BLaER1 treated with 17β-estradiol and CSF1 and Interleukin-3, amounts not matched to agents 10 nM and 100 nM (cell line): Measurements from ENCODE around the gene LDHD.

ENCODE experiments used
- H3K27ac ChIP-seq, 11 experiments: shearing (Covaris generic); formaldehyde crosslinking; 2 replicates each; pipeline ENCODE4 v1.8.1; 2022
- H3K27me3 ChIP-seq, 11 experiments: shearing (Covaris generic); formaldehyde crosslinking; 2 replicates each; pipeline ENCODE4 v1.8.1; 2022
- H3K36me3 ChIP-seq, 11 experiments: shearing (Covaris generic); formaldehyde crosslinking; 2 replicates each; pipeline ENCODE4 v1.8.1; 2022
- H3K4me1 ChIP-seq, 10 experiments: shearing (Covaris generic); formaldehyde crosslinking; 2 replicates each; pipeline ENCODE4 v1.8.1; 2022
- H3K4me2 ChIP-seq, 11 experiments: shearing (Covaris generic); formaldehyde crosslinking; 2 replicates each; pipeline ENCODE4 v1.8.1; 2022
- H3K4me3 ChIP-seq, 10 experiments: shearing (Covaris generic); formaldehyde crosslinking; 2 replicates each; pipeline ENCODE4 v1.8.1; 2022
- H3K9ac ChIP-seq, 11 experiments: shearing (Covaris generic); formaldehyde crosslinking; 2 replicates each; pipeline ENCODE4 v1.8.1; 2022
- H3K9me3 ChIP-seq, 11 experiments: shearing (Covaris generic); formaldehyde crosslinking; replicated peaks in 1 of 11; 2 replicates each; pipeline ENCODE4 v1.8.1; 2022
- H4K20me1 ChIP-seq, 11 experiments: shearing (Covaris generic); formaldehyde crosslinking; 2 replicates each; pipeline ENCODE4 v1.8.1; 2022
- Cebpa-rat ChIP-seq, 11 experiments: shearing (Covaris generic); IDR thresholded peaks; 2 replicates each; pipeline ENCODE4 v1.8.1; 2022

LDHD gene

GRCh38 chr16:75106351-75107274 lies 10.0 kb downstream of the LDHD start:
- TF ChIP-seq Cebpa-rat (IDR thresholded peaks at IDR 0.05) = no peak
- peak overlapping the region; percentile 89 to 99 (median 95) for H3K27ac ChIP-seq
- H3K4me3 ChIP-seq = peak overlapping the region in 9 of 10 experiments; percentile 4 to 58 (median 47); a peak in 15 of 20 replicates
- H3K4me2 ChIP-seq = peak overlapping the region; percentile 93 to 99 (median 96)
- H3K27me3 ChIP-seq = no peaks in the 10 kb centered on the region
- H3K9me3 ChIP-seq = no peaks in the 10 kb centered on the region
- H3K9ac ChIP-seq = peak overlapping the region; percentile 73 to 91 (median 85)
- H4K20me1 ChIP-seq = peaks cover 0 to 21% (median 9%) of the 10 kb centered on the region in 11 experiments; a peak in 8 of 22 replicates
- H3K4me1 ChIP-seq = peaks cover 80 to 98% (median 97%) of the 10 kb centered on the region in 10 experiments
- H3K36me3 ChIP-seq = peaks cover 0 to 37% (median 18%) of the 10 kb centered on the region in 11 experiments; a peak in 13 of 22 replicates

- no peaks in the 10 kb centered on the region for H3K27me3 ChIP-seq
- H3K9me3 ChIP-seq = no peaks in the 10 kb centered on the region
- H3K27ac ChIP-seq = peak overlapping the region; percentile 89 to 99 (median 95)
- H3K9ac ChIP-seq = peak overlapping the region; percentile 73 to 91 (median 85)
- H3K36me3 ChIP-seq = peaks cover 0 to 45% (median 18%) of the 10 kb centered on the region in 11 experiments; a peak in 13 of 22 replicates
- peak overlapping the region; percentile 93 to 99 (median 96) for H3K4me2 ChIP-seq
- peak in 8 of 11 experiments; percentile 29 to 89 (median 74); a peak in 13 of 22 replicates for TF ChIP-seq Cebpa-rat (IDR thresholded peaks at IDR 0.05)
- H3K4me1 ChIP-seq = peaks cover 80 to 98% (median 97%) of the 10 kb centered on the region in 10 experiments
- peak overlapping the region in 9 of 10 experiments; percentile 10 to 61 (median 47); a peak in 18 of 20 replicates for H3K4me3 ChIP-seq
- peaks cover 0 to 28% (median 6%) of the 10 kb centered on the region in 11 experiments; a peak in 8 of 22 replicates for H4K20me1 ChIP-seq
These were observed 11.1 kb downstream of the LDHD start for GRCh38 chr16:75105306-75106061.

- Histone ChIP-seq H3K4me2 (peak overlapping the region; percentile 93 to 99 (median 96)), H3K9me3 (no peaks in the 10 kb centered on the region), H4K20me1 (peaks cover 0 to 35% (median 6%) of the 10 kb centered on the region in 11 experiments; a peak in 9 of 22 replicates), H3K27ac (peak overlapping the region; percentile 89 to 99 (median 95)), H3K27me3 (no peaks in the 10 kb centered on the region), H3K9ac (peak overlapping the region; percentile 73 to 91 (median 85)), H3K36me3 (peaks cover 0 to 45% (median 18%) of the 10 kb centered on the region in 11 experiments; a peak in 13 of 22 replicates), H3K4me3 (peak overlapping the region in 9 of 10 experiments; percentile 7 to 61 (median 36); a peak in 17 of 20 replicates), H3K4me1 (peaks cover 80 to 98% (median 97%) of the 10 kb centered on the region in 10 experiments)
- no peak for TF ChIP-seq Cebpa-rat (IDR thresholded peaks at IDR 0.05)
These were observed 11.7 kb downstream of the LDHD start for GRCh38 chr16:75104836-75105235.

GRCh38 chr16:75103994-75104393 lies 12.6 kb downstream of the LDHD start:
- peaks cover 80 to 98% (median 97%) of the 10 kb centered on the region in 10 experiments for H3K4me1 ChIP-seq
- no peaks in the 10 kb centered on the region for H3K27me3 ChIP-seq
- H3K27ac ChIP-seq = peak overlapping the region in 9 of 11 experiments; percentile 90 to 99 (median 96); a peak in 19 of 22 replicates
- no peak overlapping the region for H3K4me3 ChIP-seq
- H3K9ac ChIP-seq = peak overlapping the region in 9 of 11 experiments; percentile 78 to 91 (median 86); a peak in 11 of 22 replicates
- no peak for TF ChIP-seq Cebpa-rat (IDR thresholded peaks at IDR 0.05)
- H3K4me2 ChIP-seq = peak overlapping the region; percentile 93 to 99 (median 96)
- H3K9me3 ChIP-seq = no peaks in the 10 kb centered on the region
- peaks cover 0 to 45% (median 18%) of the 10 kb centered on the region in 11 experiments; a peak in 13 of 22 replicates for H3K36me3 ChIP-seq
- H4K20me1 ChIP-seq = peaks cover 0 to 43% (median 13%) of the 10 kb centered on the region in 11 experiments; a peak in 11 of 22 replicates

- peaks cover 0 to 57% (median 27%) of the 10 kb centered on the region in 11 experiments; a peak in 14 of 22 replicates for H4K20me1 ChIP-seq
- no peak overlapping the region for H3K4me3 ChIP-seq
- no peaks in the 10 kb centered on the region for H3K9me3 ChIP-seq
- H3K36me3 ChIP-seq = peaks cover 0 to 45% (median 18%) of the 10 kb centered on the region in 11 experiments; a peak in 13 of 22 replicates
- H3K4me2 ChIP-seq = peak overlapping the region in 9 of 11 experiments; percentile 22 to 97 (median 92); a peak in 16 of 22 replicates
- peak overlapping the region in 1 of 11 experiments; percentile 6; a peak in 1 of 22 replicates for H3K9ac ChIP-seq
- peak overlapping the region in 5 of 11 experiments; percentile 16 to 81 (median 35); a peak in 8 of 22 replicates for H3K27ac ChIP-seq
- H3K27me3 ChIP-seq = no peaks in the 10 kb centered on the region
- no peak for TF ChIP-seq Cebpa-rat (IDR thresholded peaks at IDR 0.05)
- peaks cover 80 to 98% (median 97%) of the 10 kb centered on the region in 10 experiments for H3K4me1 ChIP-seq
These were observed 14.0 kb downstream of the LDHD start for GRCh38 chr16:75102595-75102994.

- no peaks in the 10 kb centered on the region for H3K27me3 ChIP-seq
- H3K9ac ChIP-seq = no peak overlapping the region
- H3K4me1 ChIP-seq = peaks cover 73 to 98% (median 97%) of the 10 kb centered on the region in 10 experiments
These were observed 14.9 kb downstream of the LDHD start for GRCh38 chr16:75101635-75102034.

GRCh38 chr16:75100603-75100990 lies 16.0 kb downstream of the LDHD start:
- Histone ChIP-seq H3K27me3 (no peaks in the 10 kb centered on the region), H3K4me2 (peak overlapping the region; percentile 80 to 97 (median 92)), H3K36me3 (peaks cover 3 to 53% (median 19%) of the 10 kb centered on the region in 11 experiments; a peak in 18 of 22 replicates), H3K9me3 (no peaks in the 10 kb centered on the region), H4K20me1 (peaks cover 0 to 77% (median 45%) of the 10 kb centered on the region in 11 experiments; a peak in 15 of 22 replicates), H3K4me3 (peak overlapping the region in 1 of 10 experiments; percentile 20; a peak in 1 of 20 replicates), H3K4me1 (peaks cover 63 to 98% (median 97%) of the 10 kb centered on the region in 10 experiments), H3K9ac (peak overlapping the region in 10 of 11 experiments; percentile 41 to 72 (median 60); a peak in 15 of 22 replicates), H3K27ac (peak overlapping the region; percentile 55 to 81 (median 71); a peak in 19 of 22 replicates)
- no peak for TF ChIP-seq Cebpa-rat (IDR thresholded peaks at IDR 0.05)

More at GRCh38 chr16:75101635-75102034, 14.9 kb downstream of the LDHD start:
- peaks cover 0 to 67% (median 37%) of the 10 kb centered on the region in 11 experiments; a peak in 15 of 22 replicates for H4K20me1 ChIP-seq
- no peaks in the 10 kb centered on the region for H3K9me3 ChIP-seq
- peak overlapping the region in 10 of 11 experiments; percentile 80 to 97 (median 92); a peak in 18 of 22 replicates for H3K4me2 ChIP-seq
- no peak for TF ChIP-seq Cebpa-rat (IDR thresholded peaks at IDR 0.05)
- H3K4me3 ChIP-seq = no peak overlapping the region
- peaks cover 0 to 49% (median 16%) of the 10 kb centered on the region in 11 experiments; a peak in 13 of 22 replicates for H3K36me3 ChIP-seq
- peak overlapping the region in 3 of 11 experiments; percentile 31 to 81 (median 51); a peak in 4 of 22 replicates for H3K27ac ChIP-seq
